ENCODE data around the gene TBC1D14.

The TBC1D14 gene

DNA sequence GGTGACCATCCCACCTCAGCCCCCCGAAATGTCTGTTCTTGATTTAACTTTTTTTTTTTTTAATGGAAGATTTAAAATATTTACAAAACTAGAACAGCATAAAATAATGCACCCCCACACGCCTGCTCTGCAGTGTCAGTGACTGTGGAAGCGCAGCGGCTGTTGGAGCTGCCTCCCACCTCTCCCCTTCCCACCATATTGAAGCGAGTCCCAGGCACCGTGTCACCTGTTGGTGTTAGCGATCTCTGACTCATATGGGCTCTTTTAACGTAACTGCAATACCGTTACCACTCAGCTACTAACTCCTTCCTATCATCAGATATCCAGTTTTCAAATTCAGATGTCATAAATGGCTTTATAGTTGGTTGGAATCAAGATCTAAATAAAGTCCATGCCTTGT, 116.5 kb downstream of the TBC1D14 start:
- no peak for DNase-seq

DNA sequence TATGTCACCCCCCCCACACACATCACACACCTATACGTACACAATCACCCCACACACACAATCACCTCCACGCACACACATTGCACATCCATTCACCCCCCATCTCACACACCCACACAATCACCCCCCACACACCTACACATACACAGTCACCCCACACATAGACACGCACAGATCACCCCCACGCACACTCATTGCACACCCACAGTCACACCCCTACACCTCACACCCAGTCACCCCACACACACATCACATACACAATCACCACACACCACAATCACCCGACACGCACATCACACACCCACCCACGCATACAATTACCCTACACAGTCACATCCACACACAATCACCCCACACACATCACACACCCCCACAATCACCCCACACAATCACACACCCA, 117.7 kb downstream of the TBC1D14 start:
- DNase-seq: no peak

DNA sequence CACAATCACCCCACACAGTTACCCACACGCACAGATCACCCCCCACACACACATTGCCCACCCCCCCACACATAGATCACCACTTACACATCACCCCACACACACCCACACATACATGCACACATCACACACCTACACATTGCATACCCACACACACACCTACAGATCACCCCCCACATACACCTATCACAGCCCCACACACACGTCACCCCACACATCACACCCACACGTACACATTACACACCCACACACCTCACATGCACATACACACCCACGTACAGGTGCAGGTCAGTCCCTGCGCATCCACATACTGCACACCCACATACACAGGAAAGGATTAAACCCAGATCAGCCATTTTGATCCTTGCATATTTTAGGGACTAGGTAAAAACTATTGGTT, 118.3 kb downstream of the TBC1D14 start:
- DNase-seq: no peak

DNA sequence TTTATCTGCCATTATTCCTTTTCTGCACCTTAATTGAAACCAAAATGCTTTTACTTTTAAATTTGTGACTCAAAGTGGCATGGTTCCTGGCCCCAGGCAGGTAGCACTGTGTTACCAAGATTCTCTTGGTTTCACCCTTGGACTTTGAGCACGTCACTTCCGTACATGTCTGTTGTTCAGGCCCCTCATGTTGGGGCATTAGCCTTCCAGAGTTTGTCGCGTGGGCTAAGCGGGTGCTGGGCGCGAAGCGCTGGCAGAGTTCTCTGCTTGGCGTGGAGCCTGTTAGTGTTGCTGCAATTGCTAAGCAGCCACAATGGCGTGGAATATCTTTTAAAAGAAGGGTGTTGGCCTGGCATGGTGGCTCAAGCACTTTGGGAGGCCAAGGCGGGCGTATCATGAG, 119.6 kb downstream of the TBC1D14 start:
- DNase-seq: no peak

- no peak for DNase-seq
Measured at GRCh38 chr4:7029921-7030320, 120.3 kb downstream of the TBC1D14 start.

GRCh38 chr4:7030856-7031255, 121.2 kb downstream of the TBC1D14 start:
- DNase-seq: no peak

- DNase-seq: no peak
Measured at GRCh38 chr4:7031558-7032449, 122.2 kb downstream of the TBC1D14 start.

- no peak for DNase-seq
Measured at GRCh38 chr4:7032596-7032995, 123.0 kb downstream of the TBC1D14 start.

GRCh38 chr4:7034262-7035081, 124.8 kb downstream of the TBC1D14 start:
- no peak for DNase-seq

- peak; percentile 6 for DNase-seq
Measured at GRCh38 chr4:7037425-7037824, 127.8 kb downstream of the TBC1D14 start.

GRCh38 chr4:7040765-7041164, 131.1 kb downstream of the TBC1D14 start:
- DNase-seq: no peak

DNA sequence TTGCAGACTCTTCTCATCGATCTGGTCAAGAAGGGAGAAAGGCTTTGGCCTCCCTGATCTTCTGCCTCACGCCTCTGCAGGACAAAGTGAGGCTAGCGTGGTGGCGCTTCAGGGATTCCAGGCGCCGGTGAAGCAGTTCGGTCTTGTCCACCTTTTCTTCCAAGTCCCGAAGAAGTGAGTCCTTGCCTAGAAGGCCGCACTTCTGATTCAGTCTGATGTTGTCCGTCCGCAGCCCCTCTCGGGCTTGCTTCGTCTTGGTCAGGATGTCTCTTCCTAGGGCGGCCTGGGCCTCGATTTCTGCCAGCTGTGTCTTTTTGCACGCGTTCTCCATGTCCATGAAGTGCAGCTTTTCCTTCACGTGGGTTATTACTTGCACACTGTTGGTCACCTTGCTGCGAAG, 131.6 kb downstream of the TBC1D14 start:
- DNase-seq: no peak

GRCh38 chr4:7041801-7042502, 132.3 kb downstream of the TBC1D14 start:
- no peak for DNase-seq

DNA sequence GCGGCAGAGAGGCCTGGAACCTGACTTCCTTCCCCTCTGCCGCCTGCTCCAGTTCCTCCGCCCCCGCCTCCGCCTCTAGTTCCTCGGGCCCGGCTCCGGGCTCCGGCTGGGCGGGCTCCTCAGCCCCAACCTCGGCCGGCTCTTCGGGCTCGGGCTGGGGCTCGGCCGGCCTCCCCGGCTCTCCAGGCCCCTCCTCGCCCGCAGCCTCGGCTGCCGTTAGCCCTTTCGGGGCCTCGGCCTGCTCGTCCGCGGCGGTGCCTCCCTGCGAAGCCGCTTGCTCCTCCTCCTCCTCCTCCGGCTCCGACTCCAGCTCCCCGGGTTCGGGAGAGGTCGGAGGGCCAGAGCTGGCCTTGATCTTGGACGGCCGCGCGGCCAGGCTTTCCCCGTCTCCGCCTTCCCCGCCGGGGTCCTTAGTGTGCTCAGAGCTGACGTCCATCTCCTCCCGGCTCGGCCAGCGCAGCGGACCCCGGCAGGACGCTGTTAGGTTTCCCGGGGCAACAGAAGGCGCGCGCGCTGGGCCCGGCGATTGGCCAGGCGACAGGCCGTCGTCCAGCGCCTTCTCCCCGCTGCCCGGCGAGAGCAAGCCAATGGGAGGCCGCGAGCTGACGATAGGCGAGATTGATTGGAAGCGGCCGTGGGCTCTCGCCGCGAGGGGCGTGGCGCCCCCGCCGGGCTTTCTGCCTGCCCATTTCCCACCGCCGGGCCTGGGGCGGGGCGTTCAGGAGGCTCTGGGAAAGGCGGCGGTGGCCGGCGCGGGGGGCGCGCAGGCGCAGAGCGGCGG, 133.1 kb downstream of the TBC1D14 start:
- DNase-seq: peak; percentile 95

DNA sequence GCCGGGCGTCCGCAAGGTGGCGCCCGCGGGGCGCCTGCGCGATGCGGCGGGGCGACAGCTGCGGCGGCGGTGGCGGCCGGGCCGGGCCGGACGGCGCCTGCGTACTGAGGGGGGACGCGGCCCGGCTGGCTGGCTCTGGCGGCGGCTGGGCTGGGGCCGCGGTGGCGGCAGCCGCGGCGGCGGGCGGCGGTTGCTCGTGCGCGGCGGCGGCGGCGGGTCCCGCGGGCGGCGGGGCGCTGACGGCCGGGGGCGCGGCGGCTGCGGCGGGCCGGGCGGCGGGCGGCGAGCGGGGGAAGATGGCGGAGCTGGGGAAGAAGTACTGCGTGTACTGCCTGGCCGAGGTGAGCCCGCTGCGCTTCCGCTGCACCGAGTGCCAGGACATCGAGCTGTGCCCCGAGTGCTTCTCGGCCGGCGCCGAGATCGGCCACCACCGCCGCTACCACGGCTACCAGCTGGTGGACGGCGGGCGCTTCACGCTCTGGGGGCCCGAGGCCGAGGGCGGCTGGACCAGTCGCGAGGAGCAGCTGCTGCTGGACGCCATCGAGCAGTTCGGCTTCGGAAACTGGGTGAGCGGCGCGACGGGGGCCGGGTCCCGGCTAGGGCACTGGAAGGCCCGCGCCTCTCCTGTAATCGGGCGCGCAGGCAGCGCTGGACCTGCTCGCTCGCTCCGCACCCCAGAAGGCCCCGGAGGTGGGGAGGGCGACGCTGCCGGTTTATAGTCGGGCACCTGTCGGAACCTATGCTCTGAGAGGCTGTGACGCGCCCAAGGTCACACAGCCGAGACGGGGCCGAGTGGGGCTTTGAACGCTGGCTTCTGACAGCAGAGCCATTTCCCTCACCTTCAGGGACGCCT, 133.9 kb downstream of the TBC1D14 start, which contains the start of gene TADA2B:
TADA2B (plus strand) TSS at position 89 of the 853 bp plus-strand sequence; CDS start at position 297, 208 bp downstream.
- peak; percentile 47 for DNase-seq

DNA sequence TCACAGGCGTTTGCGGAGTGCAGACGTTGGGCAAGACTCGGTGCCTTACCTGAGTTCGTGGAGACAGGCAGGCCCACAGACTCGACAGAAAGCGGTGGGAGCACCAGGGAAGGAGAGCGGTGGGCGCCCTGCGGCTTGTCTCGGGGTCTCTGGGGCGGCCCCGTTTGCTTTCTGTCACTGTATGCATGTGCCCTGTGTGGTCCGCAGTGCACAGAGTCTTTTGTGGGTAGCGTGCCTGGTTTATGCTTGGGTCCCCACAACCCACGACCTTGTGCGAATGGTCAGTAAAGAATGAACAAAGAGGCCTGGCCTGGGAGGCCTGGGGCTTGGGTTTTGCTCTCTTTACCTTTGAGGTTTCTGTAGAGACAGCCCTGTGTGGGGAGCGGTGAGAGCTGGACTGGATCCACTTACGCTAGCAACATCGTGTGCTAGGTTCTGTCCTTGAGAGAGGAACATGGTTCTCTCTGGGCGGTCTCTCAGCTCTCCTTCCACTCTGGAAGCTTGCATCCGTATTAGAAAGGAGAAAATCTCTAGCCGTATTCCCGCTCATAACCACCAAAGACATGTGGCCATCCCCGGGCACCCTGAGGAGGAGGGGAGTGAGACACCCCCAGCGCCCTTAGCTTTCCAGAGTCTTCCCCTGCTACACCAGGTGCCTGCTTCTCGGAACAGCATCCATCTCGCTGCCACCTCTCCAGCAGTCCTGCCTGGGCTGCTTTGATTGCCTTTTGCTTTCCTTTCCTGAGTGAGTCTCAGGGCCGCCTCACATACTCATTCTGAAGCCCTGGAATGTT, 134.7 kb downstream of the TBC1D14 start:
- DNase-seq: no peak

DNA sequence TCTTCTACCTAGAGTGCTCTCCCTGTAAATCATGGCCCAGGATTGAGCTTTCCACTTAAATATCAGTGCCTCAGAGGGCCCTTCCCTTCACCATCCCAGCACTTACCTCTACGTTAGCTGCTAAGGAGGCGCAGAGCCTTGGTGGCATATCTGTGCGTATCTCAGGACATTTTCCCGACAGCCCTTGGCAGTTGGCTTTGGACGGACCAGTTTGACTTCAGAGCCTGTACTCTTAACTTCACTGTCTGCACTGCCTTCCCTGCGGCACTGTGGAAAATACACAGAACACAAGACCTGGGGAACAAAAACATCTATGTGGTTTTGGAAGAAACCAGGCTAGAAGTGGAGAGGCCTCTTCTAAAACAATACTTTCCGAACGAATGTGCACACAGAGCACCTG, 135.9 kb downstream of the TBC1D14 start:
- DNase-seq: no peak

DNA sequence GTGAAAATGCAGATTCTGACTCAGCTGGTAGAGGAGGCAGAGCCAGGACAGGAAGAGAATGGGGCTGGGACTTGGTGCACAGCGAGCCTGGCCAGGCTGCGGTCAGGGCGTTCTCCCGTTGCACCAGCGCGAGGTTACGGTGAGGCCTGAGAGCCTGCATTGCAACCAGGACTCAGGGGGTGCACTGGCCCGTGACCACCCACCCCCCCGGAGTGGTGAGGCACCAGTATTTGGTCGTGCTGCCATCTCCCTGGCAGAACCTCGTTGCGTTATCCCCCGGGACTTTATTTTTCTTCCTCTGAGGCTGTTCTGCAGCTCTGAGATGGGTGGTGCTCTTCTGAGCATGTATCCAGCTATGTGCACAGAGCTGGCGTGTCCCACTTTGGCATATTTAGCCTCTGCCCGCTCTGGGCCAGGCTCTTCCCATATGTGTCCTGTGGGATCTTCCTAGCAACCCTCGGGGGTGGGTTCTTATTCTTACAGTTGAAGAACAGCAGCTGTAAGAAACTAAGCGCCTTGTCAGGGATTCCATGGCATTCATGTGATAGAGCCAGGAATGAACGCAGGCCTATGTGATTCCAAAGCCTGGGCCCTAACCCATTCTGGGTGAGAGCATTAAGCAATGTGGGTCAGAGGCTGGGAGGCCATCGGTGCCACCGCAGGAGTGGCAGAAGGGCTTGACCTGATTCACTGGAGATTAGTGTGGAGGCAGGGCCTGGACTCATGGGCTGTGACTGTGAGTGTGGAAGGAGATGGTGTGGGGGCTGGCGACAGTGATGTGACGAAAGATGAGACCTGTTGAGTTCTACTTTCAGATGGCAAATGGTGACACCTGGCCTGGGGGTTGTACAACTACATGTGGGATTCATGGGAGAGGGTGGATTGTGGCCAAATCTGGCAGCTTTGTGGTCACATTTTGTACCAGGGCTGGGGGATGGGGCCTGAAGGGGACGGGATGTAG, 136.6 kb downstream of the TBC1D14 start:
- no peak for DNase-seq

DNA sequence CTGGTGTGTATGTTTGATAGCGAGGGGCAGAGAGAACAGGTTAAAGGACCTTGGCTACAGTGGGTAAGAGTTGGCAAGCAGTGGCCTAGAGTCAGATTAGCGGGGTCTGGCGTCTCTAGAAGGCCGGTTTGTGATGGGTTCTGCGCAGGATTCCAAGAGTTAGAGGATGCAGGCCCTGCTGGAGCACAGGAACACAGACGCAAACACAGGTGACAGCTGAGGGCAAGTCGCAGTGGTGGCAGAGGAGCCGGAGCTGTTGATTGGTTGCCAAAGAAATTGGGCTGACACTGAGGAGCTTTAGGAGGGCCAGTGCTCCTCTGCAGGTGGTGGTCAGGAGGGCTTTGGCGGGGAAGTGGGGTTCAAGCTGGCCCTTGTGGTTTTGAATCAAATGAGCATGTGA, 137.3 kb downstream of the TBC1D14 start:
- no peak for DNase-seq

All from CD4-positive, alpha-beta T cell treated with Interleukin-4 for 4 hours (primary cell).